ENCODE data around the gene TENM4. TPM values are rescaled to one million over a fixed set of nuclear protein-coding genes. Genes with fewer than 3 reads are reported as not detected.

TENM4 gene
- total and polyA plus RNA-seq, 2 experiments from 2014 or later = 19.0 to 105 TPM

- Histone ChIP-seq H3K27ac (no peak overlapping the region), H3K4me3 (no peak overlapping the region), H3K9me3 (ENCODE audit: low read depth) (no peaks in the 10 kb centered on the region), H3K36me3 (no peaks in the 10 kb centered on the region), H3K27me3 (no peaks in the 10 kb centered on the region), H3K4me1 (ENCODE audit: low read depth) (peaks cover 7% of the 10 kb centered on the region)
- no peak for TF ChIP-seq CTCF (IDR thresholded peaks at IDR 0.05; ENCODE audit: low read depth, low read length)
- DNase-seq (ENCODE audit: low read depth in 1 of 2, low spot score in 1 of 2) = no peak
These were observed 8.2 kb upstream of the TENM4 start for GRCh38 chr11:79449040-79449439.

GRCh38 chr11:79447038-79447786, 6.4 kb upstream of the TENM4 start:
- Histone ChIP-seq H3K36me3 (no peaks in the 10 kb centered on the region), H3K4me3 (no peak overlapping the region), H3K27me3 (peaks cover 2% of the 10 kb centered on the region), H3K27ac (no peak overlapping the region), H3K4me1 (ENCODE audit: low read depth) (peaks cover 7% of the 10 kb centered on the region), H3K9me3 (ENCODE audit: low read depth) (no peaks in the 10 kb centered on the region)
- no peak for TF ChIP-seq CTCF (IDR thresholded peaks at IDR 0.05; ENCODE audit: low read depth, low read length)
- no peak for DNase-seq (ENCODE audit: low read depth in 1 of 2, low spot score in 1 of 2)

- Histone ChIP-seq H3K9me3 (ENCODE audit: low read depth) (no peaks in the 10 kb centered on the region), H3K27me3 (peaks cover 7% of the 10 kb centered on the region), H3K4me1 (ENCODE audit: low read depth) (peaks cover 7% of the 10 kb centered on the region), H3K27ac (no peak overlapping the region), H3K4me3 (no peak overlapping the region), H3K36me3 (no peaks in the 10 kb centered on the region)
- no peak for TF ChIP-seq CTCF (IDR thresholded peaks at IDR 0.05; ENCODE audit: low read depth, low read length)
- DNase-seq (ENCODE audit: low read depth in 1 of 2, low spot score in 1 of 2) = no peak
These were observed 4.1 kb upstream of the TENM4 start for GRCh38 chr11:79444923-79445322.

- no peak for DNase-seq (ENCODE audit: low read depth in 1 of 2, low spot score in 1 of 2)
- Histone ChIP-seq H3K4me1 (ENCODE audit: low read depth) (peaks cover 11% of the 10 kb centered on the region), H3K4me3 (peak overlapping the region; percentile 59), H3K9me3 (ENCODE audit: low read depth) (no peaks in the 10 kb centered on the region), H3K27ac (no peak overlapping the region), H3K27me3 (peaks cover 30% of the 10 kb centered on the region), H3K36me3 (no peaks in the 10 kb centered on the region)
- TF ChIP-seq CTCF (IDR thresholded peaks at IDR 0.05; ENCODE audit: low read depth, low read length) = no peak
These were observed 638 bp upstream of the TENM4 start for GRCh38 chr11:79441461-79441875.

- peak overlapping the region; percentile 59 for H3K4me3 ChIP-seq
- H3K36me3 ChIP-seq = no peaks in the 10 kb centered on the region
- peak overlapping the region; percentile 38 for H3K27ac ChIP-seq
- TF ChIP-seq CTCF (IDR thresholded peaks at IDR 0.05; ENCODE audit: low read depth, low read length) = no peak
- no peaks in the 10 kb centered on the region for H3K9me3 ChIP-seq (ENCODE audit: low read depth)
- DNase-seq (ENCODE audit: low read depth in 1 of 2, low spot score in 1 of 2) = peak in 1 of 2 donors; percentile 58
- peaks cover 6% of the 10 kb centered on the region for H3K4me1 ChIP-seq (ENCODE audit: low read depth)
- peaks cover 44% of the 10 kb centered on the region for H3K27me3 ChIP-seq
These were observed 802 bp downstream of the TENM4 start for GRCh38 chr11:79439886-79440570.

All from cardiac muscle cell (in vitro differentiated cells and primary cell).